Mesendoderm (in vitro differentiated cells): ENCODE measurements around the gene MATN1.

Experiments used
- DNase-seq: peaks from one replicate; pipeline ENCODE4 v3.0.0; 2013
- H2AK5ac ChIP-seq: 2 replicates; pipeline ENCODE4 v1.6.1; 2013; ENCODE audit warnings: low read length, inconsistent platforms
- H2BK120ac ChIP-seq: 2 replicates; pipeline ENCODE4 v1.6.1; 2013; ENCODE audit warnings: low read depth, mild to moderate bottlenecking, low read length, moderate library complexity, mixed read lengths
- H2BK15ac ChIP-seq: replicated peaks from 2 replicates; pipeline ENCODE4 v1.6.1; 2013; ENCODE audit warnings: low read depth, mild to moderate bottlenecking, moderate library complexity
- H2BK5ac ChIP-seq: 2 replicates; pipeline ENCODE4 v1.6.1; 2013; ENCODE audit warnings: low read length, inconsistent platforms
- H3K18ac ChIP-seq: 2 replicates; pipeline ENCODE4 v1.6.1; 2013; ENCODE audit warnings: mild to moderate bottlenecking, low read length, mixed read lengths
- H3K23ac ChIP-seq: one replicate; pipeline ENCODE4 v1.6.1; 2013; ENCODE audit warnings: low read length
- H3K27ac ChIP-seq: 2 replicates; pipeline ENCODE4 v1.5.1; 2013; ENCODE audit warnings: low read depth, mild to moderate bottlenecking, inconsistent platforms, low read length, moderate library complexity
- H3K27me3 ChIP-seq: 2 replicates; pipeline ENCODE4 v1.6.1; 2013; ENCODE audit warnings: low read length, control low read depth, mild to moderate bottlenecking, inconsistent platforms; ENCODE audit not compliant: insufficient read depth, poor library complexity
- H3K36me3 ChIP-seq: 2 replicates; pipeline ENCODE4 v1.6.1; 2013; ENCODE audit warnings: low read length, inconsistent platforms; ENCODE audit not compliant: control insufficient read depth, insufficient read depth
- H3K4ac ChIP-seq: one replicate; pipeline ENCODE4 v1.6.1; 2013; ENCODE audit warnings: low read depth, mild to moderate bottlenecking, low read length, moderate library complexity
- H3K4me1 ChIP-seq: 2 replicates; pipeline ENCODE4 v1.6.1; 2013; ENCODE audit warnings: low read depth, low read length, inconsistent platforms; ENCODE audit not compliant: control insufficient read depth
- H3K4me2 ChIP-seq: 2 replicates; pipeline ENCODE4 v1.6.1; 2013; ENCODE audit warnings: low read length
- H3K4me3 ChIP-seq: 2 replicates; pipeline ENCODE4 v1.5.1; 2013; ENCODE audit warnings: mild to moderate bottlenecking, low read length
- H3K56ac ChIP-seq: one replicate; pipeline ENCODE4 v1.6.1; 2013; ENCODE audit warnings: low read length
- H3K79me1 ChIP-seq: 2 replicates; pipeline ENCODE4 v1.6.1; 2013; ENCODE audit warnings: low read length, inconsistent platforms
- H3K79me2 ChIP-seq: 2 replicates; pipeline ENCODE4 v1.6.1; 2013; ENCODE audit warnings: mild to moderate bottlenecking, low read length; ENCODE audit not compliant: control insufficient read depth, insufficient read depth
- H3K9ac ChIP-seq: 2 replicates; pipeline ENCODE4 v1.6.1; 2013; ENCODE audit warnings: low read length, inconsistent platforms
- H4K5ac ChIP-seq: one replicate; pipeline ENCODE4 v1.6.1; 2013; ENCODE audit warnings: low read length
- H4K8ac ChIP-seq: one replicate; pipeline ENCODE4 v1.6.1; 2013; ENCODE audit warnings: low read depth, mild to moderate bottlenecking, control low read depth, low read length, moderate library complexity
- WGBS: extraction: QIAGEN DNeasy Blood & Tissue Kit; methylation state at CpG from one replicate; pipeline ENCODE4 v1.1.7; 2013; ENCODE audit warnings: low lambda C conversion rate, missing lambda C conversion rate; ENCODE audit not compliant: insufficient coverage; ENCODE audit errors: extremely low coverage; 5-methylcytosine and 5-hydroxymethylcytosine counted together

MATN1 gene

DNA sequence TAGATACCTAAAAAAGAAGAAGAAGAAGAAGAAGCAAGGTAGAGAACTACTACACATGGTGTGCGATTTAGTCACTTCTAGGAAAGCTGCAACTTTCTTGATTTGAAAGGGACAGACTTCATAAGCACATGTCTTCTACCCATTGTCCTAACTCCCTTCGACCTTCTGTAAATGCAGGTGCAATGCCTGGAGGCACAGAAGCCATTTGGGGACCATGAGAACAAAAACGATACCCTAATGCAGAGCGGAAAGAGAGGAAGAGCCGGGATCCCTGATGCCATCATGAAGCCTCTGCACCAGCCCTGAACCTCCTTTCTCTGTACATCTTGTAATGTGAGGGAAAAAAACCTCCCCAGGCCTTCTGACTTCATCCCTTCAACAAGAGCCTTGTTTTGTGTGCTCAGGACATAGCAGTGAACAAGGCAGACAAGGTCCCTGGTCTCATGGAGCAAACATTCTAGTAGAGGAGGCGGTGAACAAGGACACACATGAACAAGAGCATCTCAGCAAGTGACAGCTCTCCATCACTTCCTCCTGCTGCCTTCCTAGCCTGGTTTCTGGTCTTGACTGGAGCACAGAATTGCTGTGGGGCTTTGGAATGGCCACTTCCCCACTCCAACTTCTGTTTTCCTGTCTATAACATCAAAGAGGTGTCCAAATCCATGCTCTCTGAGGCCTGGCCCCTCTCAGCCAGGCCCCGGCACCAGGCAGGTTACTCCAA, 39.7 kb upstream of the MATN1 start:
- Histone ChIP-seq H4K8ac (no peak overlapping the region), H4K5ac (no peak overlapping the region), H3K36me3 (no peaks in the 10 kb centered on the region), H3K18ac (no peak overlapping the region), H3K56ac (no peak overlapping the region), H2BK5ac (no peak overlapping the region), H3K4me1 (no peaks in the 10 kb centered on the region), H3K79me2 (no peaks in the 10 kb centered on the region), H2BK120ac (no peak overlapping the region), H3K4me3 (no peak overlapping the region), H3K27me3 (no peaks in the 10 kb centered on the region), H3K79me1 (no peaks in the 10 kb centered on the region), H3K4me2 (no peak overlapping the region), H2AK5ac (no peak overlapping the region), H3K27ac (no peak overlapping the region), H2BK15ac (no peak overlapping the region), H3K23ac (no peak overlapping the region), H3K4ac (no peak overlapping the region), H3K9ac (no peak overlapping the region)
- WGBS = no CpG with 5 or more reads among the region's 7 CpGs
- no peak for DNase-seq

DNA sequence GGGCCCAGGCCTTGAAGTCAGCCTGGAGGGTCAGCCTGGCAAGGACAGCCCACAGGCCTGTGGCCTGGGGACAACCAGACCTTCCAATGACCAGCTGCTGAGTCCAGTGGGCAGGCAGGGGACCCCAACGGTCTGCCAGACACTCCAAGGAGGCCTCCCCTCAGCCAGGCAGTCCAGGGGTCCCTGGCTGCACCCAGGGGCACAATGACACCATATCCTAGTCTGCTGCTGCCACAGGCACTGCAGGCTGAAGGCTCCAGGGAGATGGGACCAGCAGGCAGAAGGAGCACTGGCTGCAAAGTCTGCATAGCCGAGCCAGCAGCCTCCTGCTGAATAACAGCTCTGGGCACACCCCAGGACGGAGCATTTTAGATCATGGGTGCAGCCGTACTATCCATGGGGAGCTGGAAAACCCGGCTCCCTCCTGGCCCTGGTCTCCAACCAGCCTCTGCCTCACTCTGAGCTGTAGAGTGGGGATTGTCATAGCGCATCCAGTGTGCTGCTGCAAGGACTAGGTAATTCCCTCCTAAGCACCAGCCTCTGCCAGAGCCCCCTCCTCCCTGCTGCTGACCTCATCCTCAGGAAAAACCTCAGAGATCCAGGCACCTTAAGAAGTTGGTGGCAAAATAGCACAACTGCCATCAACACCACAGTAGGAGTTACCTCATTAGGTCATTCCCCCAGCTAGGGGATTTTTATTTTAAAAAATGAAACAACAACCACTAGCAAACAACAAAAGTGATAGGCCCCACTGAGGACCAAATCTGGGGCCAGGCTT, 39.0 kb upstream of the MATN1 start:
- H3K27me3 ChIP-seq = no peaks in the 10 kb centered on the region
- no peak overlapping the region for H3K18ac ChIP-seq
- no peaks in the 10 kb centered on the region for H3K79me1 ChIP-seq
- H3K4me3 ChIP-seq = no peak overlapping the region
- no peak overlapping the region for H2BK120ac ChIP-seq
- H3K23ac ChIP-seq = no peak overlapping the region
- H4K8ac ChIP-seq = no peak overlapping the region
- no peak overlapping the region for H3K27ac ChIP-seq
- H3K56ac ChIP-seq = peak overlapping the region; percentile 64
- no peak overlapping the region for H3K9ac ChIP-seq
- no peaks in the 10 kb centered on the region for H3K79me2 ChIP-seq
- no peak overlapping the region for H2AK5ac ChIP-seq
- H3K36me3 ChIP-seq = no peaks in the 10 kb centered on the region
- peak; percentile 47 for DNase-seq
- H2BK5ac ChIP-seq = no peak overlapping the region
- WGBS = no CpG with 5 or more reads among the region's 6 CpGs
- H3K4ac ChIP-seq = no peak overlapping the region
- no peak overlapping the region for H2BK15ac ChIP-seq
- no peak overlapping the region for H4K5ac ChIP-seq
- no peaks in the 10 kb centered on the region for H3K4me1 ChIP-seq
- no peak overlapping the region for H3K4me2 ChIP-seq

DNA sequence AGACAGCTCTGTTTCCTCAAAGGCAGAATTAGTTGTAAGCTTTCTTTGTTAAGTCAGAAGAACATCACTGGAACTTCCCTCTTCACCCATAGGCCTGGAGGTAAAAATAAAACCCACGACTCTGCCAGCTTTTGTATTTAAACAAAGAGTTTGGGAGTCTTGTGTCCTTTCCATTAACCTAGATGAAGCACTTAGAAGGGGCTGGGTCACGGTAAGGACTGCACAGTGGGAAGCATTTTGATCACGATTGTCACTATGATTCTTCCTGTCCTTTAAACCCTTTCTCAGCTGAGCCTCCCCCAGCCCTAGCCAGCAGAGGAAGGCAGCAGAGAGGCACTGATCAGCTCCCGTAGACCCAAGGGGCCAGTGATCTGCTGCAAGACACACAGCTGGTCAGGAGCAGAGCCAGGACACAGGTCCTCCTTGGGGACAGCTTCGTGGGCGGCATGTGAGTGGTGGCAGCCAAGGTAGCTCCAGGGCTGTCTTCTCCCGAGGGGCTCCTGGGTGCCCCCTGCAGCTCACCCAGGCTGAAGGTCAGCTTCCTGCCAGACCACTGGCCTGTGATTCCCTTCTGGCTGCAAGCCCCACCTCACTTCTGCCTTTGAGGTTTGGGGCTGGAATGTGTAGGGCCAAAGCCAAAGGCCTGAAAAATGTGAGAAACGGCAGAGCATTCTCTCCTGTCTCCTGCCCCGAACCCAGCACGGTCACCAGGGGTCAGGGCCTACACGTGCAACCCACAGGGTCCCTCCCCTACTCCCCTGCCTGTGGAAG, 38.2 kb upstream of the MATN1 start:
- H3K4me3 ChIP-seq = no peak overlapping the region
- H3K4me2 ChIP-seq = no peak overlapping the region
- no peaks in the 10 kb centered on the region for H3K79me1 ChIP-seq
- no peak overlapping the region for H3K9ac ChIP-seq
- H3K36me3 ChIP-seq = no peaks in the 10 kb centered on the region
- H2BK120ac ChIP-seq = no peak overlapping the region
- no peak overlapping the region for H4K5ac ChIP-seq
- WGBS = no CpG with 5 or more reads among the region's 11 CpGs
- H2BK5ac ChIP-seq = no peak overlapping the region
- no peaks in the 10 kb centered on the region for H3K27me3 ChIP-seq
- H3K27ac ChIP-seq = no peak overlapping the region
- H3K4me1 ChIP-seq = no peaks in the 10 kb centered on the region
- peak overlapping the region; percentile 64 for H3K56ac ChIP-seq
- no peak overlapping the region for H2BK15ac ChIP-seq
- no peak overlapping the region for H2AK5ac ChIP-seq
- no peak overlapping the region for H3K23ac ChIP-seq
- no peaks in the 10 kb centered on the region for H3K79me2 ChIP-seq
- no peak overlapping the region for H3K4ac ChIP-seq
- H3K18ac ChIP-seq = no peak overlapping the region
- DNase-seq = peak; percentile 44
- H4K8ac ChIP-seq = no peak overlapping the region

DNA sequence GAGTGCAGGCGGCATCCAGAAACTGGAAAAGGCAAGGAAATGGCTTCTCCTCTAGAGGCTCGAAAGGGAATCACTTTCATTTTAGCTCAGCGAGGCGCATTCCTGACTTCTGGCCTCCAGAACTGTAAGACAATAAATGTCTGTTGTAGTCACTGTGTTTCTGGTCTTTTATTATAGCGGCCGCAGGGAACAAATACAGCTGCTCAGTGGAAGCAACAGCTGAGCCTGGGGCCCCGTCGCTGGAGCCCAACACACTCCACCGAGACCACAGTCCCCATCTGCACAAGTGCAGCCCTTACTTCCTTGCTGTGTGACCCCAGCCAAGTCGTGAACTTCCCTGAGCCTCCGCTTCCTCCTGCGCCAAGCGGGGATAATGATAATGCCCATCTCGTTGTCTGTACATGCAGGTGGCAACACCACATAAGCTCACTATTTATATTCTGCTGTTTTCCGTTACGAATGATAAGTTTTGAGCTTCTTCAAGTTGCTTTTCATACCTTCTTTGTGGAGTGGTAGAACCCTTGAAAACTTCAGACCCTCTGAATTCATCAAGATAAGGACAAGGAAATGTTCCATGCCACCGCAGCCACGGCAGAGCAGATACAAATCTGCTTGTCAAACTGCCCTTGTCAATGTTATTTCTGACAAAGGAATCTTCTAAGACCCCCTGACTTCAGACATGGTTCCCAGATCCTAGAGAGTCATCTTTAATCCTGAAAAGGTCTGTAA, 37.4 kb upstream of the MATN1 start:
- WGBS = no CpG with 5 or more reads among the region's 18 CpGs
- H2BK120ac ChIP-seq = no peak overlapping the region
- no peak for DNase-seq

DNA sequence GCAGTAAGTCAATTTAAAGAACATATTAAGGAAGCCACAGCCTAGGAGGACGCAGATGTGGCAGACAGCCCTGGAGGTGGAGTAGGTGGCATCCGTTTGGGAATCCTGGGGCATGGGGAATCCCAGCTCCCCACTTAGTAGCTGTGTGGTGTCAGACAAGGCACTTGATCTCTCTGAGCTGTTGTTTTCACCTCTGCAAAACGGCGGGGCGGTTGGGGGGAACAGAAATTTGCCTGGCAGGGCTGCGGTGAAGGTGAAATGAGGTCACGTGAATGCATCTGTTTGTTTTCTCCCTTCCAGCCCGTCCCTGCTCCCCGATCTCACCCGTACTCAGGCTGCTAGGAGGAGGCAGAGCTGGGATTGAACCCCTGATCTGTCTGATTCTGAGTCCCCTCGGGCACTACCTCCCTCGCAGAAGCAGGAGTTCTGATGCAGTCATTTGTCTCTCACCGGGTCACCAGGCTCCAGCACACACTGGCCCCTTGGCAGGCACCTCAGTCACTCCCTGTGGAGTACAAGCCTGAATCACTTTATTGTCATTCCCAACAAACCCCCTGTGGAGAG, 36.4 kb upstream of the MATN1 start:
- Histone ChIP-seq H3K4ac (no peak overlapping the region), H3K4me1 (no peaks in the 10 kb centered on the region), H3K4me2 (no peak overlapping the region), H3K27me3 (no peaks in the 10 kb centered on the region), H3K79me1 (no peaks in the 10 kb centered on the region), H3K18ac (no peak overlapping the region), H3K4me3 (no peak overlapping the region), H4K8ac (no peak overlapping the region), H3K9ac (no peak overlapping the region), H3K36me3 (no peaks in the 10 kb centered on the region), H4K5ac (no peak overlapping the region), H3K56ac (peak overlapping the region; percentile 13), H2AK5ac (no peak overlapping the region), H3K79me2 (no peaks in the 10 kb centered on the region), H2BK15ac (no peak overlapping the region), H3K27ac (no peak overlapping the region), H2BK120ac (no peak overlapping the region), H3K23ac (no peak overlapping the region), H2BK5ac (no peak overlapping the region)
- no CpG with 5 or more reads among the region's 13 CpGs for WGBS
- DNase-seq = no peak

More for the DNA sequence above, 37.4 kb upstream of the MATN1 start:
- Histone ChIP-seq H3K56ac (no peak overlapping the region), H2BK15ac (no peak overlapping the region), H3K4me1 (no peaks in the 10 kb centered on the region), H3K18ac (no peak overlapping the region), H3K9ac (no peak overlapping the region), H3K4ac (no peak overlapping the region), H3K27ac (no peak overlapping the region), H2BK5ac (no peak overlapping the region), H3K4me2 (no peak overlapping the region), H3K27me3 (no peaks in the 10 kb centered on the region), H3K79me2 (no peaks in the 10 kb centered on the region), H3K23ac (no peak overlapping the region), H3K4me3 (no peak overlapping the region), H2AK5ac (no peak overlapping the region), H4K5ac (no peak overlapping the region), H3K36me3 (no peaks in the 10 kb centered on the region), H4K8ac (no peak overlapping the region), H3K79me1 (no peaks in the 10 kb centered on the region)
